K562 (cell line): Measurements from ENCODE around the gene FAM161B. TPM values are rescaled to one million over a fixed set of nuclear protein-coding genes. Genes with fewer than 3 reads are reported as not detected.
A peak's percentile ranks its signal among the peaks of the same experiment; 100 is the strongest.

Experiments
- ATF2 ChIP-seq: sonication (generic); formaldehyde crosslinking; IDR thresholded peaks from 2 replicates; pipeline ENCODE4 v1.8.1; 2022; ENCODE audit warnings: missing genetic modification reagents
- CEBPB ChIP-seq: fragments of 450-650 bp; IDR thresholded peaks from 2 replicates; pipeline ENCODE4 v1.6.1; 2016; ENCODE audit warnings: missing genetic modification characterization, missing compliant biosample characterization
- CGGBP1 ChIP-seq: fragments of 250-450 bp; sonication (Bioruptor Pico); IDR thresholded peaks from 2 replicates; pipeline ENCODE4 v1.9.0; 2021; ENCODE audit warnings: mild to moderate bottlenecking
- CTBP1 ChIP-seq: fragments of 450-650 bp; IDR thresholded peaks from 2 replicates; pipeline ENCODE4 v1.6.1; 2016; ENCODE audit warnings: borderline replicate concordance
- E2F4 ChIP-seq: sonication (generic); formaldehyde crosslinking; IDR thresholded peaks from 2 replicates; pipeline ENCODE4 v1.8.0; 2022; ENCODE audit warnings: mild to moderate bottlenecking, low read depth, missing genetic modification reagents
- ELF1 ChIP-seq: fragments of 200-800 bp; sonication (Bioruptor generic); IDR thresholded peaks from 2 replicates; pipeline ENCODE4 v1.6.1; 2016; ENCODE audit warnings: missing genetic modification characterization, missing compliant biosample characterization
- ELF2 ChIP-seq: fragments of 250-450 bp; sonication (Bioruptor Pico); IDR thresholded peaks from 2 replicates; pipeline ENCODE4 v1.5.0; 2021; ENCODE audit warnings: mild to moderate bottlenecking
- HDGF ChIP-seq: fragments of 450-650 bp; IDR thresholded peaks from 2 replicates; pipeline ENCODE4 v1.6.1; 2016
- HMG20B ChIP-seq: fragments of 250-450 bp; sonication (Bioruptor Pico); IDR thresholded peaks from 2 replicates; pipeline ENCODE4 v1.5.0; 2021; ENCODE audit warnings: mild to moderate bottlenecking
- HOXB6 ChIP-seq: fragments of 250-450 bp; sonication (Bioruptor Pico); IDR thresholded peaks from 2 replicates; pipeline ENCODE4 v1.5.1; 2022; ENCODE audit warnings: mild to moderate bottlenecking, borderline replicate concordance
- KLF13 ChIP-seq: fragments of 450-650 bp; IDR thresholded peaks from 2 replicates; pipeline ENCODE4 v1.6.1; 2016; ENCODE audit warnings: missing genetic modification characterization, low read depth, mild to moderate bottlenecking, missing compliant biosample characterization, moderate library complexity, borderline replicate concordance
- MAFK ChIP-seq: IDR thresholded peaks from 2 replicates; pipeline ENCODE4 v1.6.1; 2011; ENCODE audit warnings: low read length, improper control_type of control experiment
- MBD1 ChIP-seq: fragments of 250-450 bp; sonication (Bioruptor Pico); IDR thresholded peaks from 2 replicates; pipeline ENCODE4 v1.8.0; 2022; ENCODE audit warnings: inconsistent platforms
- MBD2 ChIP-seq: sonication (generic); IDR thresholded peaks from 2 replicates; pipeline ENCODE4 v1.6.1; 2016; ENCODE audit warnings: low read depth, borderline replicate concordance
- RCOR1 ChIP-seq, 2 experiments: IDR thresholded peaks; 2 replicates each; pipeline ENCODE4 v1.6.1; 2012; ENCODE audit warnings: low read depth in 2 of 2, low read length in 2 of 2, borderline replicate concordance in 1 of 2, improper control_type of control experiment in 1 of 2
- STAT5B ChIP-seq: fragments of 250-450 bp; sonication (Bioruptor Pico); IDR thresholded peaks from 2 replicates; pipeline ENCODE4 v1.8.0; 2021; ENCODE audit warnings: mild to moderate bottlenecking, inconsistent platforms
- THRA ChIP-seq: fragments of 450-650 bp; IDR thresholded peaks from 2 replicates; pipeline ENCODE4 v1.6.1; 2017; ENCODE audit warnings: mild to moderate bottlenecking, moderate library complexity
- ZBTB26 ChIP-seq: fragments of 450-650 bp; formaldehyde crosslinking; IDR thresholded peaks from 2 replicates; pipeline ENCODE4 v1.4.0; 2022; ENCODE audit warnings: missing genetic modification characterization
- ZKSCAN1 ChIP-seq: fragments of 150-350 bp; IDR thresholded peaks from 2 replicates; pipeline ENCODE4 v1.6.1; 2016; ENCODE audit warnings: low read depth, low read length
- ZNF347 ChIP-seq: fragments of 450-650 bp; formaldehyde crosslinking; IDR thresholded peaks from 2 replicates; pipeline ENCODE4 v1.4.0; 2020; ENCODE audit warnings: low read depth, mild to moderate bottlenecking, moderate library complexity
- ZZZ3 ChIP-seq: fragments of 450-650 bp; IDR thresholded peaks from 2 replicates; pipeline ENCODE4 v1.6.1; 2016; ENCODE audit warnings: antibody characterized with exemption, mild to moderate bottlenecking, moderate library complexity
- polyA plus RNA-seq, 8 experiments: library from polyadenylated mRNA; depleted of rRNA in 4 of 8; stranded (reverse) in 5 of 8; unstranded in 3 of 8; fragments of >200 nt; fragmentation: Nextera tagmentation in 2 of 8; fragmentation: Illumina TruSeq in 1 of 8; extraction: Ambion mirVana in 2 of 8; extraction: Trizol in 1 of 8; gene quantifications; 2 replicates each; pipeline versions ENCODE4 v1.2.1 to v1.2.3, GENCODE V29; 2011 to 2014; ENCODE audit warnings: inconsistent platforms in 1 of 8, missing spikeins in 1 of 8
- total RNA-seq, 7 experiments: library from RNA; depleted of rRNA in 6 of 7; stranded (reverse); fragments of >200 nt in 6 of 7; fragmentation: Illumina TruSeq in 2 of 7; extraction: Trizol in 2 of 7; gene quantifications; 2 replicates each; pipeline versions ENCODE4 v1.2.1 to v1.2.3, GENCODE V29; 2011 to 2021; ENCODE audit warnings: low replicate concordance in 1 of 7

Gene FAM161B
- total and polyA plus RNA-seq, 9 of the 15 experiments (the other 6 are each of a cell fraction or from before 2014, with no cell fraction given): 0.15 to 1.3 (median 0.84) TPM

GRCh38 chr14:73886449-73887317 is 63.2 kb downstream of the FAM161B start, which contains the start of gene ZNF410 (continued):
- TF ChIP-seq ZBTB26 (CRISPR knock-in tag) (no peak), E2F4 (CRISPR knock-in tag) (no peak), HMG20B (no peak), CTBP1 (peak; percentile 62; the same call in 1 of the 2 replicates), KLF13 (tag) (peak; percentile 69; the same call in 1 of the 2 replicates), ZNF347 (CRISPR knock-in tag) (no peak), STAT5B (no peak), CGGBP1 (CRISPR knock-in tag) (no peak), HDGF (no peak), CEBPB (no peak), RCOR1 (IDR thresholded peaks at IDR 0.05; ENCODE audit: borderline replicate concordance in 1 of 2, low read depth in 2 of 2, low read length in 2 of 2) (peak in 1 of 2 experiments; percentile 68; a peak in 2 of 4 replicates), ATF2 (CRISPR knock-in tag) (peak; percentile 63; the same call in 1 of the 2 replicates), THRA (no peak), ELF2 (peak; percentile 76), HOXB6 (CRISPR knock-in tag) (no peak), ELF1 (tag) (peak; percentile 85), MBD2 (peak; percentile 42; the same call in 1 of the 2 replicates), MAFK (no peak), MBD1 (CRISPR knock-in tag) (no peak), ZKSCAN1 (0 out of 2 replicates have a peak, but pooled peaks have one; percentile 39), ZZZ3 (0 out of 2 replicates have a peak, but pooled peaks have one; percentile 48)
